NCI-H1417 (cell line): Measurements from ENCODE around the gene ABCC5.
"Not testable (repeated sequence)": the region's sequence is repeated elsewhere in the genome, so short reads cannot be mapped to it uniquely, and the experiment has no call there.

ENCODE experiments used
- DNase-seq, 3 experiments: peaks; one replicate each; lab custom pipeline; 2025; lab: John Stamatoyannopoulos, UW

ABCC5 gene

DNA sequence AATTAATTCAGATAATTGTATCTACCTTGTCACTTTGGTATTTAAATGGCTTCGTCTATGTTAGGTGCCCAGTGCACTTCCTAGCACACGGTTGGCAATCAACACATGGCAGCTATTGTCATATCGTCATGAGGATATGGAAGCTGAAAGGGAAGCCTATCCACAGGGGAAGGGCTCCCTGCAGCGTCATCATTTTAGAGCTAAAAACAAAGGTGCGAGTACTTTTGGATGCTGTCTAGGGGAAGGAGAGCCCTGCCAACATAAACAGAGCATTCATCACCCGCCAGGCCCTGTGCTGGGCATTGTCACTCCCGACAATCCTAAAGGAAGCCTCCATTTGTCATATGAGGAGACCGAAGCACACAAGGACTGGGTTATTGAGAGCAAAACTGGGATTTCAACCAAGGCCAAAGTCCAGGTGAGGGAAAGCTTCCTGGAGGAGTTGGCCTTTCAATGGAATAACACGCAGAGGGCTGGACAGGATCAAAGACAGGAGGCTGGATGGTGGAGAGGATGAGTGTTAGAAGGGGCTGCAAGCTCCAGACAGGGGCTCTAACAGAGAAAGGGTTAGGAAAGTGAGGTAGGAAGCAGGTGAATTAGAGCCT lies 125.0 kb downstream of the ABCC5 start:
- peak in 1 of 3 experiments; percentile 50 for DNase-seq

- no peak for DNase-seq
These were observed 131.9 kb downstream of the ABCC5 start for GRCh38 chr3:183885766-183886165.

- DNase-seq, result peak; percentile 93 to 97 (median 96)
These were observed 133.0 kb downstream of the ABCC5 start, which contains the start of gene PARL for GRCh38 chr3:183884427-183885296. Gene PARL, minus strand, starts transcription at chr3:183884880. Its CDS starts 34 bp downstream, at chr3:183884846.

GRCh38 chr3:183884097-183884426 lies 133.6 kb downstream of the ABCC5 start:
- no peak for DNase-seq

DNA sequence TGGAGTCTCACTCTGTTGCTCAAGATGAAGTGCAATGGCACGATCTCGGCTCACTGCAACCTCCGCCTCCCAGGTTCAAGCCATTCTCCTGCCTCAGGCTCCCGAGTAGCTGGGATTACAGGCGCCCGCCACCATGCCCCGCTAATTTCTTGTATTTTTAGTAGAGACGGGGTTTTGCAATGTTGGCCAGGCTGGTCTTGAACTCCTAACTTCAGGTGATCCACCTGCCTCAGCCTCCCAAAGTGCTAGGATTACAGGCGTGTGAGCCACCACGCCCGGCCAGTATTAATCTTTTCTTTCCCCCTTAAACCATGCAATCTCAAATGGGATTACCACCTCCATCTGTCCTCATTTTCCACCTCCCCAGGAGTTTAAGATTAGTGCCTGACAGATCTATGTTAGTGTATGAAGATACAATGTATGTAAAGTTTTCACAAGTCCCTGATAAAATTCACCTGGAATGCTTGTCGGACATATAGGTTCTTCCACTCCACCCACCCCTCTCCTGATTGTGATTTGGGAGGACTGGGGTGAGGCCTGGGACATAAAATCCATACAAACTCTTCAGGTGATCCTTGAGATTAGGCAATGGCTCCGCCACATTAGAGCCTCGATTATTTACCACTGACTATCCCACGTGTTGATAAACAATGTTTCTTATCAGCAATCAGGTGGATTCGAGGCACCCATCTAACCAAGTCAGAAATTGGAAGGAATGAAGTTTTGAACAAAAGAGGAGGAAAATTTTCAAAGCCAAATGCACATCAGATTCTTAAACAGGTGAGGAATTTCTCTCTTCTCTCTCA lies 134.2 kb downstream of the ABCC5 start:
- no peak for DNase-seq

GRCh38 chr3:183880121-183880520 lies 137.6 kb downstream of the ABCC5 start:
- DNase-seq, result no peak

- DNase-seq, result no peak
These were observed 138.4 kb downstream of the ABCC5 start for GRCh38 chr3:183879243-183879642.

- DNase-seq, result no peak
These were observed 139.6 kb downstream of the ABCC5 start for GRCh38 chr3:183878071-183878470.

GRCh38 chr3:183877227-183877626 lies 140.5 kb downstream of the ABCC5 start:
- not testable (repeated sequence) for DNase-seq

GRCh38 chr3:183875411-183875810 lies 142.3 kb downstream of the ABCC5 start:
- no peak for DNase-seq

GRCh38 chr3:183873914-183874313 lies 143.8 kb downstream of the ABCC5 start:
- no peak for DNase-seq

- DNase-seq, result no peak
These were observed 146.1 kb downstream of the ABCC5 start for GRCh38 chr3:183871541-183871940.

GRCh38 chr3:183870563-183870962 lies 147.1 kb downstream of the ABCC5 start:
- DNase-seq, result no peak
